Gastroesophageal sphincter (tissue), 3 donors: Measurements from ENCODE around the gene HSPA12B.

Source experiments
- CTCF ChIP-seq, 4 experiments: fragments of 200-600 bp in 2 of 4; fragments of 450-650 bp in 2 of 4; sonication (generic) in 1 of 4; IDR thresholded peaks; one replicate each; pipeline ENCODE4 v1.5.1; 2017 to 2019; ENCODE audit warnings: antibody characterized with exemption in 4 of 4, mild to moderate bottlenecking in 2 of 4, moderate library complexity in 2 of 4
- POLR2A ChIP-seq, 2 donors: fragments of 450-650 bp; IDR thresholded peaks; one replicate each; pipeline ENCODE4 v1.6.1; 2017; ENCODE audit warnings: antibody characterized with exemption in 2 of 2, mild to moderate bottlenecking in 2 of 2, moderate library complexity in 1 of 2

DNA sequence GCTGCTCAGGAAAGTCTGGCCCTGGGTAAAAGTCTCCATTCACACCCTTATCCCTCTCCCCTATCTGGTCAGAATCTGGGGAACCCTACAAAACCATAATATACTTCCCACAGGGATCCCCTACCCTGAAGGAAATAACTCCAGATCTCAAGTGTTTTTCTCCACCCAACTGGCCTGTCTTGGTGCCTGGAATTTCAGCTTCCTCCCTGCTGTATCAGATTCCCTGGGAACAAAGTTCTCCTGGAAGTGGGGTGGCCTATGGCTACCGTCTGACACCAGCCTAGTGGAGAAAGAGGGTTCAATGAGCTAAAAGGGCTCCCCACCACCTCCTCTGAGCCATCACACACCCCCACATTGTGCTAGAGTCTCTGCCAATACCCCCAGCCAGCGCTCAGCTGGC is 15.0 kb downstream of the HSPA12B start:
- TF ChIP-seq CTCF (IDR thresholded peaks at IDR 0.05) (no peak), POLR2A (IDR thresholded peaks at IDR 0.05) (no peak)
